WERI-Rb-1 (cell line): ENCODE data around the gene RAB11A.

ENCODE experiments used
- DNase-seq: peaks from one replicate; pipeline ENCODE4 v3.0.0-alpha.2; 2020
- H3K27ac ChIP-seq: fragments of 250-450 bp; sonication (Bioruptor Pico); 2 replicates; pipeline ENCODE4 v1.5.1; 2020; ENCODE audit warnings: mild to moderate bottlenecking, moderate library complexity
- H3K27me3 ChIP-seq: fragments of 250-450 bp; sonication (Bioruptor Pico); 2 replicates; pipeline ENCODE4 v1.5.1; 2021; ENCODE audit warnings: mild to moderate bottlenecking, low read depth, moderate library complexity; ENCODE audit not compliant: insufficient read depth, severe bottlenecking
- H3K36me3 ChIP-seq: fragments of 250-450 bp; sonication (Bioruptor Pico); 2 replicates; pipeline ENCODE4 v1.5.1; 2020; ENCODE audit warnings: mild to moderate bottlenecking, moderate library complexity
- H3K4me3 ChIP-seq: 2 replicates; pipeline ENCODE4 v1.5.1; 2011; ENCODE audit warnings: low read depth, mild to moderate bottlenecking, control low read depth, low read length
- H3K9me3 ChIP-seq: fragments of 250-450 bp; sonication (Bioruptor Pico); 2 replicates; pipeline ENCODE4 v1.5.1; 2021; ENCODE audit warnings: mild to moderate bottlenecking, moderate library complexity; ENCODE audit not compliant: severe bottlenecking
- TF ChIP-seq, protein P1 (sequence below): IDR thresholded peaks from 2 replicates; pipeline ENCODE4 v1.5.1; 2011; ENCODE audit warnings: low read depth, mild to moderate bottlenecking, control low read depth, inconsistent platforms, low read length

Gene RAB11A

DNA sequence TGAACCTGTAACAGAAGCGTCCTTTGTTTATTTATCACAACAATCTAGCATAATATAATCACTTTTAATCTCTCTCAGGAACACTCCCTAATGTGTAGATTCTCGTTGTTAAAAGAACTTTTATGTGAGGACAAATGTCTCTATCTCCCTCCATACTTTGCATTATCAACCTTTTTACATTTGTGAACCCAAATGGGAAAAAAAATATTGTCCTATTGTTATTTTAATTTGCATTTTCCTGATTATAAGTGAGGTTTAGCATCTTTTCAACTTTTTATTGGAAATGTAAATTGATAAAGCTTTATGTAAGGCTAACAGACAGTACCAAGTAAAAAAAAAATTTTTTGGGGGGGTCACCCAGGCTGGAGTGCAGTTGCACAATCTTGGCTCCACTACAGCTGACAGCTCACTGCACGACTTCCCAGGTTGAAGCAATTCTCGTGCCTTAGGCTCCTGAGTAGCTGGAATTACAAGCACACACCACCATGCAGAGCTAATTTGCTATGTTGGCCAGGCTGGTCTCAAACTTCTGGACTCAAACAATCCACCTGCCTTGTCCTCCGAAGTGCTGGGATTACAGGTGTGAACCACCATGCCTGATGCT lies 44.2 kb upstream of the RAB11A start:
- Histone ChIP-seq H3K27me3 (no peaks in the 10 kb centered on the region), H3K9me3 (no peaks in the 10 kb centered on the region), H3K36me3 (no peaks in the 10 kb centered on the region), H3K4me3 (no peak overlapping the region), H3K27ac (no peak overlapping the region)
- DNase-seq, result no peak
- TF ChIP-seq, protein P1, sequence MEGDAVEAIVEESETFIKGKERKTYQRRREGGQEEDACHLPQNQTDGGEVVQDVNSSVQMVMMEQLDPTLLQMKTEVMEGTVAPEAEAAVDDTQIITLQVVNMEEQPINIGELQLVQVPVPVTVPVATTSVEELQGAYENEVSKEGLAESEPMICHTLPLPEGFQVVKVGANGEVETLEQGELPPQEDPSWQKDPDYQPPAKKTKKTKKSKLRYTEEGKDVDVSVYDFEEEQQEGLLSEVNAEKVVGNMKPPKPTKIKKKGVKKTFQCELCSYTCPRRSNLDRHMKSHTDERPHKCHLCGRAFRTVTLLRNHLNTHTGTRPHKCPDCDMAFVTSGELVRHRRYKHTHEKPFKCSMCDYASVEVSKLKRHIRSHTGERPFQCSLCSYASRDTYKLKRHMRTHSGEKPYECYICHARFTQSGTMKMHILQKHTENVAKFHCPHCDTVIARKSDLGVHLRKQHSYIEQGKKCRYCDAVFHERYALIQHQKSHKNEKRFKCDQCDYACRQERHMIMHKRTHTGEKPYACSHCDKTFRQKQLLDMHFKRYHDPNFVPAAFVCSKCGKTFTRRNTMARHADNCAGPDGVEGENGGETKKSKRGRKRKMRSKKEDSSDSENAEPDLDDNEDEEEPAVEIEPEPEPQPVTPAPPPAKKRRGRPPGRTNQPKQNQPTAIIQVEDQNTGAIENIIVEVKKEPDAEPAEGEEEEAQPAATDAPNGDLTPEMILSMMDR, result no peak

DNA sequence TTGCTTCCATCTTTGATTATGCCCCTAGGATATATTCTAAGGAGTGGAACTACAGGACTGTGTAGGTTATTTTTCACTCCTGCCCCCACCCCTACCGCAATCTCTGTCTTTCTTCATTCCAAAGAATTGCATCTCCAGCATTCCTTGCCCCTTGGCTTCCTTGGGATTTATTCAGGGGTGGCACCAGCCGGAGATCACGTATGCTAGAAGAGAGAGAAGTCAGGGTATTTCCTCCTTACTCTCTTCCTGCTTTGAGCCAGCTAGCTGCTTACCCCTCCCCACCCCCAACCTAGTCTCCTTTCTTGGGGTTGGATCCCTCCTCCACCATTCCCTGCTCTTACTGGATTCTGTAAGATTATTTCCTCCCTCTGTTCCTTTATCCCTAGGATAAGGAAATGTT lies 42.2 kb upstream of the RAB11A start:
- no peak overlapping the region for H3K27ac ChIP-seq
- DNase-seq, result peak; percentile 18
- no peaks in the 10 kb centered on the region for H3K27me3 ChIP-seq
- TF ChIP-seq, protein P1, result no peak
- H3K9me3 ChIP-seq, result no peaks in the 10 kb centered on the region
- no peaks in the 10 kb centered on the region for H3K36me3 ChIP-seq
- no peak overlapping the region for H3K4me3 ChIP-seq

DNA sequence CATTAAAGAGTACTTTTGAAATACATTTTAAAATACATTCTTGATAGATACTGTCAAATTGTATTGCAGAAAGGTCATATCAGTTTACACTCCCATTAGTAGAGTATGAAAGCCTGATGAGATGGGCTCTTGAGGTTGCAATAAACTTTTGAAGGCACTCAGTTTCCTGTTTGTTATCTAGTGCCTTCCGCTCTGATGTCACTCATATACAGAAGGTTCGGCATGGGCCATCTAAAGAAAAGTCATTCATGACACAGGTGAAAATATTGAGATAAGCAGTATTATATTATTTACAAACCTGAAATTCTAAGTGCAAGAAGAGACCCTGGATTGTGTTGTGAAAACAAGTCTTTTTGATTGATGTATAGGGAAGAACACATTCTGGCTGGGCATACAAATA lies 40.7 kb upstream of the RAB11A start:
- no peak overlapping the region for H3K4me3 ChIP-seq
- no peaks in the 10 kb centered on the region for H3K27me3 ChIP-seq
- no peak overlapping the region for H3K27ac ChIP-seq
- no peak for DNase-seq
- no peaks in the 10 kb centered on the region for H3K36me3 ChIP-seq
- TF ChIP-seq, protein P1, result no peak
- H3K9me3 ChIP-seq, result no peaks in the 10 kb centered on the region

DNA sequence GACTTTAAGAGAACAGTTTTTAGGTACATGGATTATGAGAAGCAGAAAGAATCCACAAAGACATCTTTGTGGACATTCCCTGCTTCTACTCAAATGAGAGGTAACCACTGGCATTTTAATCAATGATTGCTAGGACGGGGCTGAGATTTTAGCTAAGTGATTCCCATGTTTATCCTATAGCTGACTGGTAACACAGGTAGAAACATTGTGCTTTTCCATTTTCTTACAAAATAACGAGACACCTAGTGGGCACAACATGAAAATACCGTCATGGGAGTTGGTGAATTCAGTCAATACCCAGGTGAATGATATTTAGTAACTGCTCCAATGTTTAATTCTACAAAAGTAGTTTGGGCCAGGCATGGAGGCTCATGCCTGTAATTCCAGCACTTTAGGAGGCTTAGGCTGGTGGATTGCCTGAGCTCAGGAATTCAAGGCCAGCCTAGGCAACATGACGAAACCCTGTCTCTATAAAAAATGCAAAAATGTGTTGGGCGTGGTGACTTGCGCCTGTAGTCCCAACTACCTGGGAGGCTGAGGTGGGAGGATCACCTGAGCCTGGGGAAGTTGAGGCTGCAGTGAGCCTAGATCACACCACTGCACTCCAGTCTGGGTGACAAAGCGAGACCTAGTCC lies 40.0 kb upstream of the RAB11A start:
- Histone ChIP-seq H3K27me3 (no peaks in the 10 kb centered on the region), H3K27ac (no peak overlapping the region), H3K36me3 (no peaks in the 10 kb centered on the region), H3K9me3 (no peaks in the 10 kb centered on the region), H3K4me3 (no peak overlapping the region)
- peak; percentile 11 for DNase-seq
- TF ChIP-seq, protein P1, result no peak

DNA sequence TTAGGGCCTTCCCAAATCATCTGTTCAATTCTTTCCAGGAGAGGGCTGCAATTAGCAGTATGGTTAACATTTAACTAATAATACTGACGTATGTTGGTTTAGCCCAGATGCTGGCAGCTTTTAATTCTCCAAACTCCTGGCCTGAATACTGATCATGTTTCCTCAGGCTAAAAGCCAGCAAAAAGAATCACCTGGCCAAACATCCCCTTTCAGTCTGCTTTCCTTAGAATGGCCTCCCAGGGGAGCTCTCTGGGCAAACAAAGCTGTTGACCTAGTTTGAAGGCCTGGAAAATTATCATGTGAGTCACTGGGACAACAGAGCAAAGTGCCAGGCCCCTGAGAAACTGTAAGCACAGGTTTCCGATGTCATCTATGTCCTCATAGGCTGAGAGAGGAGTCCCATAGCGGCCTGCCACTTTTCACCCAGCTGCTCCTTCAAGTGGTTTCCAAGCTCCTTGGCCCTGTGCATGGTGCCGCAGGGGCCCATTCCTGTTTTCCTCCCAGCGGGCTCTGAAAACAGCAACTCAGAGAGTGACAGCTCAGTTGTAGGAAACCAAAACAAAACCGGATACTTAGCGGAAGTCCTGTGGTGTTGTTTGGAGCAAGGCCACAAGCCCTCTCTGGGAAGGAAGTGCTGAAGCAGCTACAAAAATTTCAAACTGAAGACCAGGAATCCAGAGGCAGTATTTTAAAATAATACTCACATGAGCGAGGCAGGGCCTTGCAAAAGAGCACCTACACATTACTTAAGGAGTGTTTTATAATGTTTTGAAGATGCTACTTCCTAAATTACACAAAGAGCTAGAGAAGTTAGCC lies 36.5 kb upstream of the RAB11A start:
- Histone ChIP-seq H3K27me3 (no peaks in the 10 kb centered on the region), H3K27ac (no peak overlapping the region), H3K9me3 (no peaks in the 10 kb centered on the region), H3K4me3 (no peak overlapping the region), H3K36me3 (no peaks in the 10 kb centered on the region)
- TF ChIP-seq, protein P1, result no peak
- DNase-seq, result no peak
